NCI-H82 (cell line): ENCODE measurements around the gene EPHB1.
A peak's percentile ranks its signal among the peaks of the same experiment; 100 is the strongest.

Experiments used
- DNase-seq: peaks from one replicate; lab custom pipeline; 2025; lab: John Stamatoyannopoulos, UW

The EPHB1 gene

GRCh38 chr3:135161425-135161824 is 366.4 kb downstream of the EPHB1 start:
- no peak for DNase-seq

GRCh38 chr3:135163701-135164100 is 368.6 kb downstream of the EPHB1 start:
- DNase-seq: no peak

GRCh38 chr3:135165260-135165659 is 370.2 kb downstream of the EPHB1 start:
- DNase-seq: no peak

GRCh38 chr3:135166266-135166825 is 371.3 kb downstream of the EPHB1 start:
- no peak for DNase-seq

GRCh38 chr3:135168822-135169221 is 373.8 kb downstream of the EPHB1 start:
- no peak for DNase-seq

GRCh38 chr3:135169651-135170050 is 374.6 kb downstream of the EPHB1 start:
- peak; percentile 77 for DNase-seq

- no peak for DNase-seq
These were observed 375.7 kb downstream of the EPHB1 start for GRCh38 chr3:135170732-135171131.

GRCh38 chr3:135172191-135172869 is 377.3 kb downstream of the EPHB1 start:
- no peak for DNase-seq

- DNase-seq: no peak
These were observed 380.7 kb downstream of the EPHB1 start for GRCh38 chr3:135175728-135176277.

- DNase-seq: no peak
These were observed 381.8 kb downstream of the EPHB1 start for GRCh38 chr3:135176881-135177280.

- DNase-seq: no peak
These were observed 383.5 kb downstream of the EPHB1 start for GRCh38 chr3:135178566-135178965.

GRCh38 chr3:135181408-135181807 is 386.3 kb downstream of the EPHB1 start:
- DNase-seq: no peak

- no peak for DNase-seq
These were observed 387.4 kb downstream of the EPHB1 start for GRCh38 chr3:135182364-135182998.

- DNase-seq: no peak
These were observed 395.6 kb downstream of the EPHB1 start for GRCh38 chr3:135190658-135191057.

- DNase-seq: no peak
These were observed 396.6 kb downstream of the EPHB1 start for GRCh38 chr3:135191708-135192107.

GRCh38 chr3:135192929-135193328 is 397.9 kb downstream of the EPHB1 start:
- DNase-seq: no peak

- DNase-seq: no peak
These were observed 402.2 kb downstream of the EPHB1 start for GRCh38 chr3:135197246-135197645.

- DNase-seq: no peak
These were observed 402.8 kb downstream of the EPHB1 start for GRCh38 chr3:135197856-135198255.

- no peak for DNase-seq
These were observed 404.1 kb downstream of the EPHB1 start for GRCh38 chr3:135199137-135199536.

GRCh38 chr3:135203026-135203425 is 408.0 kb downstream of the EPHB1 start:
- DNase-seq: no peak

GRCh38 chr3:135213213-135213612 is 418.2 kb downstream of the EPHB1 start:
- no peak for DNase-seq

GRCh38 chr3:135213822-135214221 is 418.8 kb downstream of the EPHB1 start:
- no peak for DNase-seq

- DNase-seq: no peak
These were observed 419.3 kb downstream of the EPHB1 start for GRCh38 chr3:135214400-135214799.
